Nephron (organoid): ENCODE results near the gene BCL7B.

ENCODE experiments used
- H3K27ac Mint-ChIP-seq, 3 experiments: 2 replicates each; pipeline ENCODE4 v1.8.0; 2020; ENCODE audit warnings: mixed read lengths in 3 of 3, mild to moderate bottlenecking in 2 of 3, moderate library complexity in 1 of 3
- H3K27me3 Mint-ChIP-seq: 2 replicates; pipeline ENCODE4 v1.8.0; 2021; ENCODE audit warnings: low read depth, mild to moderate bottlenecking, moderate library complexity, mixed read lengths
- H3K36me3 Mint-ChIP-seq: 2 replicates; pipeline ENCODE4 v1.8.0; 2020; ENCODE audit warnings: low read depth, mixed read lengths
- H3K4me1 Mint-ChIP-seq: 2 replicates; pipeline ENCODE4 v1.8.0; 2020; ENCODE audit warnings: mixed read lengths
- H3K4me3 Mint-ChIP-seq, 3 experiments: 2 replicates each; pipeline ENCODE4 v1.8.0; 2020; ENCODE audit warnings: mild to moderate bottlenecking in 3 of 3, mixed read lengths in 3 of 3, moderate library complexity in 2 of 3
- H3K9me3 Mint-ChIP-seq: 2 replicates; pipeline ENCODE4 v1.8.0; 2020; ENCODE audit warnings: mixed read lengths
- CTCF ChIP-seq, 3 experiments: fragments of 200-600 bp; sonication (generic); IDR thresholded peaks; one replicate each; pipeline ENCODE4 v1.5.0; 2021; ENCODE audit warnings: antibody characterized with exemption in 3 of 3; ENCODE audit not compliant: unreplicated experiment in 3 of 3

BCL7B gene

GRCh38 chr7:73557397-73558257 is at the start of gene BCL7B:
TSS of gene BCL7B (minus strand) at chr7:73557690. CDS start at chr7:73557578, 112 bp downstream.
- no peak for TF ChIP-seq CTCF (IDR thresholded peaks at IDR 0.05; ENCODE audit: unreplicated experiment in 3 of 3)
- H3K36me3 Mint-ChIP-seq = peaks cover 7% of the 10 kb centered on the region
- no peaks in the 10 kb centered on the region for H3K9me3 Mint-ChIP-seq
- peaks cover 28% of the 10 kb centered on the region for H3K4me1 Mint-ChIP-seq
- peaks cover 4% of the 10 kb centered on the region for H3K27me3 Mint-ChIP-seq
- H3K27ac Mint-ChIP-seq = peak within 1 kb of the TSS; percentile 91 to 98 (median 92)
- peak within 1 kb of the TSS; percentile 90 to 99 (median 98) for H3K4me3 Mint-ChIP-seq

- no peak for TF ChIP-seq CTCF (IDR thresholded peaks at IDR 0.05; ENCODE audit: unreplicated experiment in 3 of 3)
- no peaks in the 10 kb centered on the region for H3K4me1 Mint-ChIP-seq
Observed at GRCh38 chr7:73605601-73606220, 48.2 kb upstream of the BCL7B start.

GRCh38 chr7:73602721-73603651 is 45.5 kb upstream of the BCL7B start:
- Mint-ChIP-seq H3K27ac (no peak overlapping the region), H3K9me3 (no peaks in the 10 kb centered on the region), H3K4me3 (no peak overlapping the region), H3K36me3 (no peaks in the 10 kb centered on the region), H3K27me3 (peaks cover 22% of the 10 kb centered on the region), H3K4me1 (peaks cover 2% of the 10 kb centered on the region)
- no peak for TF ChIP-seq CTCF (IDR thresholded peaks at IDR 0.05; ENCODE audit: unreplicated experiment in 3 of 3)

More at GRCh38 chr7:73605601-73606220, 48.2 kb upstream of the BCL7B start:
- peaks cover 21% of the 10 kb centered on the region for H3K27me3 Mint-ChIP-seq
- no peak overlapping the region for H3K4me3 Mint-ChIP-seq
- no peaks in the 10 kb centered on the region for H3K36me3 Mint-ChIP-seq
- H3K27ac Mint-ChIP-seq = no peak overlapping the region
- H3K9me3 Mint-ChIP-seq = no peaks in the 10 kb centered on the region

- Mint-ChIP-seq H3K9me3 (no peaks in the 10 kb centered on the region), H3K27me3 (peaks cover 29% of the 10 kb centered on the region), H3K36me3 (no peaks in the 10 kb centered on the region), H3K4me1 (peaks cover 4% of the 10 kb centered on the region), H3K27ac (no peak overlapping the region), H3K4me3 (no peak overlapping the region)
- no peak for TF ChIP-seq CTCF (IDR thresholded peaks at IDR 0.05; ENCODE audit: unreplicated experiment in 3 of 3)
Observed at GRCh38 chr7:73599916-73600315, 42.4 kb upstream of the BCL7B start.

- H3K36me3 Mint-ChIP-seq = no peaks in the 10 kb centered on the region
- peaks cover 4% of the 10 kb centered on the region for H3K4me1 Mint-ChIP-seq
- no peak for TF ChIP-seq CTCF (IDR thresholded peaks at IDR 0.05; ENCODE audit: unreplicated experiment in 3 of 3)
- no peak overlapping the region for H3K4me3 Mint-ChIP-seq
- H3K9me3 Mint-ChIP-seq = no peaks in the 10 kb centered on the region
- peaks cover 29% of the 10 kb centered on the region for H3K27me3 Mint-ChIP-seq
- H3K27ac Mint-ChIP-seq = no peak overlapping the region
Observed at GRCh38 chr7:73599151-73599882, 41.8 kb upstream of the BCL7B start.
